SIG-M5 treated with dmso at 0.1 percent for 504 hours (cell line): ENCODE results near the gene SLC3A2.

Experiments used
- DNase-seq: peaks from one replicate; lab custom pipeline; 2025; ENCODE audit not compliant: unreplicated experiment; lab: John Stamatoyannopoulos, UW

The SLC3A2 gene

DNA sequence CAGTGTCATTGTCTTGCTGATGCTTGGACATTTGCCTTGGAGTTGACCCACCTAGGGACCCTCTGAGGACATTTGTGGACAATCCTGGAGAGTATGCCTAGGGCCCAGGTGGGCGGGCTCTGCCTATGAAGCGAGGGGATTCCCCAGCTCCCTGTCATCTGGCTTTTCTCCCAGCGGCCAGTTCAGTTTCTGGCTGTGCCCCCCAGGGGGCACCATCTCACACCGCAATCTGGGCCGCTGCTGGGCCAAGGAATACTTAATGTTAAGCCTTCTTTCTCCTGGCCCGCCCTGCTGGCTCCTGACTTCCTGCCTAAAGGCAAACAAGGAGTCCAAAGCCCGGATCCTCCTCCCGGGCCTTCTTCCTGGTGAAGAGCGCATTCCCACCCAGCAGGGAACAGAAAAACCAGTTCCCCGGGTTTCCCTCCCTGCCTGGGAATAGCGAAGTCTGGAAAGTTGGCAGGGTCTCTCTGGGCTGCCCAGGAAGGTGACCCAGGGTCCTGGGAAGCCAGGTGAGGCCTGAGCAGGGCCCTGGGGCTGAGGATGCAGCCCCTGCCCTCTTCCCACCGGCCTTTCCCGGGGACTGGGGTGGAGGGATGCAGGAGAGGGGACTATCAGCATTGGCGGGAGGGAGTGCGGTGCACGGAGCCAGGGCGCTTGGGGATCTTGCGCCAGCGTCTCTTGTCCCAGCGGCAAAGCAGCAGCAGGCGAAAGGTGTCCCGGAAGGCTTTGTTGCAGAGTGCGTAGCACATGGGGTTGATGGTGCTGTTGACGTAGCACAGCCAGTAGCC is 28.6 kb downstream of the SLC3A2 start:
- DNase-seq = no peak

DNA sequence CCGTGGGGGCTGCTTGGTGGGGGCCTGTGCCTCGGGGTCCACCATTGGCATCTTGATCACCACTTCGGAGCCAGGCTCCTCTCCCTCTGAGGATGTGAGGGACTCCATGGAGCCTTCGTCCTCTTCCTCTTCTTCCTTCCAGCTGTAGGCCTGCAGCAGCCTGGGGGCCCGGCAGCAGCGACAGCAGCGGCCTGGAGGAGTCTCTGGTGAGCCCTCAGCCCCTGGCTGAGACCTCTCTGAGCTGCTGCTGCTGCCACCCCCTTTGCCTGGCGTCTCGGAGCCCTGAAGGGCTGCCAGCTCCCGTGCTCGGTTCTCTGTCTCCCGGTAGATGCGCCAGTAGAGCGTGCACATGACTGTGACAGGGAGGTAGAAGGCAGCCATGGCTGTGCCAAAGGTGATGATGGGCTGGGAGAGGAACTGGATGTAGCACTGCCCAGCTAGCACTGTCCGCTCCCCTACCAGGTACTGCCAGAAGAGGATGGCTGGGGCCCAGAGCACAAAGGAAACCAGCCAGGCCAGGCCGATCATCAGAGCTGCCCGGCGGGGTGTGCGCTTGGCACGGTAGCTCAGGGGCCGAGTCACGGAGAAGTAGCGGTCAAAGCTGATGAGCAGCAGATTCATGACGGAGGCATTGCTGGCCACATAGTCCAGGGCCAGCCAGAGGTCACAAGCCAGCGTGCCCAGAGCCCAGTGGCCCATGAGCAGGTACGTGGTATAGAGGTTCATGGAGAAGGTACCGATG is 29.6 kb downstream of the SLC3A2 start:
- DNase-seq = no peak

DNA sequence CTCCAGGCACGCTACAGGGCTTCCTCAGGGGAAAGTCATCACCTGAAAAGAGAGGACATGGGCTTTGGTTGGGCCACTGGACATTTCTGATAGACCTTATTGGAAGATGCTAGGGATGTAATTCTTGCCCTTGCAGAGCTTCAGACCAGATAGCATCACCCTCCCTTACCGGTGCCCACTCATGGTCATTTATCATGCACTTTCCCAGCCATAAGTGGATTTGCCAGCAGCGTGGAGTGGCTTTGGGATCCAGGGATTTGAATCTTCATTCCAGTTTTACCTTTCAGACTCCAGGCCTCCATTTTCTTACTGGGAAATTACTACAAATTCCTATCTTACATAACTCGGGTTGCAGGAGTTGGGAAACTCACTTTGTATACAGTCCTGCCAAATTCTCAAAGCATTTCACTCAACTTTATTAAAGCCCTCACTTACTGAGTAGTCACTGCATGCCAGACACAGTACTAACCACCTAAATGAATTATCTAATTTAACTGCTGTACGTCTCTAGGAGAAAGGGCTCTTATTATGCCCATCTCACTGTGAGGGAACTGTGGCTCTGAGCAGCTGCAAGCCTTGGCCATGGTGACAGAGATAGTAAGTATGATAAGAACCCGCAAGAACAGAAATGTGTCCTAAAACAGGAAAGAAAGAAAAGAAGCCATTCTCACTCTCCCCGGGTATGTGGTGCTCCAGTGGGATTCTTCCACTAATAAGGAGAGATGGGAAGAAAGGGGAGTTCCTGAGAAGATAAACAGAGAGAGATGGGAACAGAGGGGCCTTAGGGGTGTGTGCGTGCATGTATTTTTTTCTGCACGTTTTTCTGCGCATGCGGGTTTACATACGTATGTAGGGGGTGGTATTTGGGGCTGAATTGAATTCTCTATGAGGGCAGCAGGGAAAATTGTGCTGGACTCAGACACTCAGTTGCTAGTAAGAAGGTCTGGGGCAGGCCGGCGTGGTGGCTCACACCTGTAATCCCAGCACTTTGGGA is 30.7 kb downstream of the SLC3A2 start:
- no peak for DNase-seq

DNA sequence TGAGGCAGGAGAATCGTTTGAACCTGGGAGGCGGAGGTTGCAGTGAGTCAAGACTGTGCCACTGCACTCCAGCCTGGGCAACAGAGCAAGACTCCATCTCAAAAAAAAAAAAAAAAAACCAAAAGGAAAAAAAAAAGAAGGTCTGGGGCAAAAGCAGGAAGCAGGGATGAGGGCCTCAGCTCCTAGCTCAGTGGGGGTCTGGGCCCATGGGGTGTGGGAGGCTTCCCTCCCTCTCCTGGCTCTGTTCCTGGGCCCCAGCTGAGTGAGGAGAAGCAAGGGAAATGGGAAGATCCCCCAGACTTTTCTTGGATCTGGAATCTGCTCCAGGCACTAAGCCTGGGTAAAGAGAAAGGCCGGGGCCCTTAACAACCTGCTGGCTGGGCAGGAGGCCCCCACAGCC is 31.6 kb downstream of the SLC3A2 start:
- no peak for DNase-seq

DNA sequence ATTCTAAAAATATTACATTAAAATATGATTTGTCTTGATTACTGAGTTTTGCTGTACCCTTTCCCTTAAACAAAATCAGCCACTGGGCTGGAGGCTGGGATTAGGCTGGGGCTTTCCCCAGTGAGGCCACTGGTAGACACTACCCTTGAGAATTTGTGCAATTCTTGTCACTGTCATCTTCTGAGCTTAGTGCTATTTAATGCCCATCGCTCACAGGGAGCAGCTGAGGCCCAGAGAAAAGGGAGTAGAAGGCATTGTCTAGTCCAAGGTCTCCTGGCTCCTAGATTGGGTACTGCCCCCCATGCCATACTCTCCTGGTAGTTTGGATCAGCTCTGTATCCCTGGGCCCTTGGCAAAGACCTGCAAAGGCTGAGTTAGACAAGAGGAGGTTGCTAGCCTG is 33.7 kb downstream of the SLC3A2 start:
- no peak for DNase-seq

DNA sequence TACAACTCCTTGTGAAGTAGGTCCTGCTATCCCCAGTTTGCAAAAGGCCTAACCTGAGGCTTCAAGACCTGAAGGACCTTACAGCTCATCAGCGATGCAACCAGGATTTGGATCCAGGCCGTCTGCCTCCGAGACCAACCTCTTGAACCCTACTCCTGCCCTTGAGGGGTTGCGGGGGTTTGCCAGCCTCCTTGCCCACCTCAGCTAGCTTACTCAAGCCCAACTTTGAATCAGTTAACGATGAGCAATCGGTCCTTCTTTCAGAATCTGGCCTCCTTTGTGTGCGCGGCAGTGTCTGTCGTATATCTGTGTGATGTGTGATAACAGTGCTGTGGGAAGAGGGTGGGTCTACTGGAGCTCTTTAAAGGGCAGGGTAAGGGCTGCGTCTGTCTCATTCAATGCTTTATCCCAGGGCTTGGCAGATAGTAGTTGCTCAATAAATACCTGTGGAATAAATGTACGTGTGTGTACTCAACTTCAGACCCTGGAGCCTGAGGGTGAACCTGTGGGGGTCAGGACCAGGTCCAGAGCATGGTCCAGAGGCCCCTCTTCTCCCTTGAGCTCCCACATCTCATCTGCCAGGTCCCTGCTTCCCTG is 37.3 kb downstream of the SLC3A2 start:
- no peak for DNase-seq

DNA sequence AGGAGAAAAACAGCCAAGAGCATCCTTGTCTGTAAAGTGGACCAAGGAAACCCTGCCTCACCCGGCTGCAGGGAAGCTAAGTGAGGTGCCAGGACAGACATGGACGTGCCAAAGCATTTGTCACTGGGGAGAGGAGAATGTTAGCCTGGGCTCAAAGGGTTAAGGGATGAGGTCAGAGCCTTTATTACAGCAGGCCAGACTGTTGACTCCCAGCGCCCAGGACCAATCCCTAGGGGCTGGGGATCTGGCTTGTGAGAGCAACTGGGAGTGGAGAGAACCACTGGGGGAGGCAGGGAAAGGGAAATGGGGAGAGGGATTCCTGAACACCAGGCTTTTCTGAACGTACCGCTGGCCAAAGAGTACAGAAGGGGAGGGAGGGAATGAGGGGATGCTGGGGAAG is 37.8 kb downstream of the SLC3A2 start:
- no peak for DNase-seq

DNA sequence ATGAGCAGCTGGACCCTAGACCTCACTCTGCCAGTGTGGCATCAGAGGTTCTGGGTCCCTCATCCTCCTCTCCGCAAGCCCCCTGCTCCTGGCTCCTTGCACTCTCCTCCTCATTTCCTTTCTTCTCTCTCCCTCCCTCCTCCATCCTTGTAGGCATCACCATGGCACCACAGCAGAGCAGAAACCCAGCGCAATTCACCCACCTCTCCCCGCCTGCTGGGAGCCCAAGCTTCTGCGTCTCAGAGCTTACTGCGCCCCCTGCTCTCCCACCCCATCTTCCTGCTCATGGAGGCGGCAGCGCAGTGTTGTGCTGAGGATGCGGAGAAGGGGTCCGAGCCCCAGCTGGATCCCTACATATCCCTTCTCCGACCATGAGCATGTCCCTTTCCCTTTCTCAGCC is 38.8 kb downstream of the SLC3A2 start:
- no peak for DNase-seq

DNA sequence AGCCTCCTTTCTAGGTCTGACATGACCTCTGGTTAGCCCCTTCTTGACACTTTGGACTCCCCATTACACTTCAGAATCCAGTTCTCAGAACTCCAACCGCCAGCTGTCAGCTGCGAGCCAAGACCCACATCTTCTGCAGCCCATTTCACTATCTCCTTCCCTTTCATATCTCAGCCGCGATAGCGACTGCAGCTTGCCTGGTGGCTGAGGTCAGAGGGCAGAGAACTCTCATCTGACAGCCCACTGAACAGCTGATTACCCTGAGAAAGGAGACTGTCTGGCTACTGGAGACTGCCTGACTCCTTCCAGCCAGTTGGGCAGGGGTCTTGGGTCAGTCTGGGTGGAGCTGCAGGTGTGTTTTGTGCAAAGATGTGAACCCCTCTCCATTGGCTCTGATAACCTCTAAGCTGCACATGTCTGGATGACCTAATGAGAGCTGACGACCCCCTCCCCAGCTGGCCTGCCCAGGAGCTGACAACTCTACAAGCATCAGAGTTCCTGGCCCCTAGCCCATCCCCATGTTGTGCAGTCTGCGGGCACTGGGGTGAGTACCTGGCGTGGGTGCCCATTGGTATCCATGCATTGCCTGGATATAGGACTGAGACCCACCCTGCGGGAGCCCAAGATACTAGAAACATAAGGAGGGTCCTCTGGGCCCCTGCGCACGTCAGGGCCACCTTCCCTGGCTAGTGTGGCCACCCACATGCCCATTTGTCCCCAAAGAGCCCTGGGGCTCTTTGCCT is 39.4 kb downstream of the SLC3A2 start:
- no peak for DNase-seq

DNA sequence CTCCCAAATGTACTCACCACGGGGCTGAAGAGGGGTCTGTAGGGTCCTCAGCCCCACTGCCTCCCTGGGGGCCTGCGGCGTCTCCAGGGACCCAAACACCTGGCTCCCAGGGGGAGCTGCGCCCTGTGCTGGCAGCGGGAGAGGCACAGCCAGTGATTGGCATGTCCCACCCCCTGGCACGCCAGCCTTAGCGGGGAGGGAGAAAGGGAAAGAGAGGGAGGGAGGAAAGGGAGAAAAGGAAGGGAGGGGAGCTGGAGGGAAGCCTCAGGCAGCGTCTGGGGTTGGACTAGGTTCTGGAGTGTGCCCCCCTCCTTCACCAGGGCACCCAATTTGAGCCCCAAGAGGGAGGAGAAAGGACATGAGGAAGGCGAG is 40.5 kb downstream of the SLC3A2 start, which contains the start of gene CHRM1:
CHRM1 (minus strand) TSS at position 163 of the 372 bp plus-strand sequence. CDS start 10,263 bp downstream, outside the sequence.
- no peak for DNase-seq

DNA sequence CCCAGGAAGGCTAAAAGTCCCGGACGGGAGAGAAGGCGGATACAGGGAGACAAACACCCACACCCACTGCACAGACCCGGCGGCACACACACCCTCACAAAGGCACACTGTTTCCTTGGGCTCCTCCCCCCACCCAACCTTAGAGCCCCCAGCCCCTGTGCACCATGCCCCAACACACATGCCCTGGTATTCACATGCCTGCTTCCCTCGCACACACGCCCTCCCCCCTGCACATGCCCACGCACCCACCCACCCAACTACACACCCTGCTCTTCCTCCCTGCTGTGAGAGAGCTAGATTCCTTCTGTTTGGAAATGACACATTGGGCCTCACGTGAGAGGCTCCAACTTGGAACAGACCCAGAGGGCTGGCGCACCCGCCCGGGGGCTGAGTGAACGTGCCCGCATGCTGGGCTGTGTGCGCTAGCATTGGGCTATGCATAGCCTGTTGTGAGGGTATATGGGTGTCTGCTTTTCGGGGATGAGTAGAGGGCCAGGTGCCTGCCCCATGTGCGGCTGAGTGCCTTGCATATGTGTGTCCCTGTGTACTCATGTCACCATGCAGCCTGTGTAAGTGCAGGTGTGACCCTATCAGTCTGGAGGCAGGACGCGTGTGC is 41.0 kb downstream of the SLC3A2 start:
- no peak for DNase-seq

DNA sequence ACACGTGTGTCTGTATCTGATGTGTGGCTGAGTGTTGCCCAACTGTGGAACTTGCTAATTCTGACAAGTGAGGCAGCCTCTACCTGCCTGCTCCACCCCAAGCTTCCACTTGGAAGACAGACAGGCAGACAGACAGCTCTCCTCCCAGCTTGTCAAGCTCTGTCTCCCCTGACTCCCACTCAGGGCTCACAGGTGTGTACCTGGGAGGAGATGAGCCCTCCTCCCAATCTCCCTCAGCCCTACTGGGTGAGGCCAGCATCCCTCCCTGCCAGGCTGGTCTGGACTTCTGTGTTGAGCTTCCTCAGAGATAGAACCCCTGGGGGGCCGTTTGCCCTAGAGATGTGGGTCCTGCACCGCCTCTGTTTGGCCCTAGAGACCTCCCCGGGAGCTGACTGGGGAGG is 41.5 kb downstream of the SLC3A2 start:
- no peak for DNase-seq

DNA sequence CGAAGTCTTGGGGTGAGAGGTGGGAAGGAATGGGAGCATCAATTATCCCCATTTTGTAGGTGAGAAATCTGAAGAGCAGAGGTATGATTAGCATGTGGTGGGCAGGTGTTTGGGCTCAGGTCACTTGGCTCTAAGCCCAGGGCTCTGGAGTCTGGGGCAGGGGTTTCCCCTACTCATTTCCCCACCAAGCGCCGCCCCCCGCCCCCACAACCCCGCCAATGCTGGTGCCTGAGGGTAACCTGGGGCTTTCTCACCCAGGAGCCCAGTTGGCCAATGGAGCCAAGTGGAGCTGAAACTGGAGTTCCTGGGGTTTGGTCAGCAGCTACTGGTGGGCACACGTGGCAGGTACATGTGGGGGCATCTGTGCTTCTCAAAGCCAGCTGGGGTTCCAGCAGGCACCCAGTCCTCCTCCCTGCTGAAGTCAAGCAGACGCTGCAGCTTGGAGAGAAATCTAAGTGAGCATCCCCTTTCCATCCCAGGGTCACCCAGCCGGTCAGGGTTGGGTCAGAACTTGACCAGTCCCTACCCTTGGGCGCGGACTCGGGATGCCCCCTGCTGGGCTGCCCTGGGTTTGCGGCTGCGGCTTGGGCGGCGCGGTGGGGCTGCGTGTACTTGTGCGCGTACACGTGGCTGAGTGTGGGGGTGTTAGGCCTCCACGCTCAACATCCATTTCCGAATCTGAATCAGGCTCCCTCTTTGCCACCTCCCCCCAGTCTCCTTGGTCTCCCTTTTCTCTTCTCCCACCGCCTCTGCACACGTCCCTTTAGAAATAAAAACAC is 42.1 kb downstream of the SLC3A2 start:
- no peak for DNase-seq

DNA sequence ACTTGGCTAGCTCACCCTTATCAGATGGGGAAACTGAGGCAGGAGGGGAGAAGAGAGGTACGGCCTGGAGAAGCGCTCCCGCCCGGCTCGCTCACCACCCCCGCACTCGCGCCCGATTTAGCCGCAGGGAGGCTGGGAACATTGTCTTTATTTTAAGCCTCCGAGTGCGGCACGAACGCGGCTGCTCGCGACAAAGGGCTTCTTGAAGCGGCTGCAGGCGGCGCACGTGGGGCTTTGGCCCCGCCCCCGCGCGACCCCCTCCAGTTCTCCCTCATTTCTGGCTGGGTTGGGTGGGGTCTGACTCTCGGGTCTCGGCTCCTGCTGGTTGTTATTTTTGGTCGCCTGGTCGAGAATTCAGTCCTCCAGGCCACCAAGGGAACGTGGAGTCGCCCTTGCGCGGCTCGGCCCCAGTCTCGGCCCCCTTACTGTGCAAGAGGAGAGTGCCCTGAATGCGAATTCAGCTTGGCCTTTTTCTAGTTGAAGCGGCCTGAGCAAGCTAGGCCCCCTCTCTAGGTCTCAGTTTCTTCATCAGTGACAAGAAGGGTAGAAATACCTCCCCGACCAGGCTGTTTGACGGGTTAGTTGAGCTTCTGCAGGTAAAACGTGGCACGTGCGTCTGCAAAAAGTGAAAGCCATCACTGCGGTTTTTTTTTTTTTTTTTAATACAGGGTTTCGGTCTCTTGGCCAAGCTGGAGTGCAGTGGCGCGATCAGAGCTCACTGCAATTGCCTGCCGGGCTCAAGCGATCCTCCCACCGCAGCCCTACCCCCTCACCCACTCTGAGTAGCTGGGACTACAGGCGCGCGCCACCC is 43.1 kb downstream of the SLC3A2 start:
- DNase-seq = no peak

DNA sequence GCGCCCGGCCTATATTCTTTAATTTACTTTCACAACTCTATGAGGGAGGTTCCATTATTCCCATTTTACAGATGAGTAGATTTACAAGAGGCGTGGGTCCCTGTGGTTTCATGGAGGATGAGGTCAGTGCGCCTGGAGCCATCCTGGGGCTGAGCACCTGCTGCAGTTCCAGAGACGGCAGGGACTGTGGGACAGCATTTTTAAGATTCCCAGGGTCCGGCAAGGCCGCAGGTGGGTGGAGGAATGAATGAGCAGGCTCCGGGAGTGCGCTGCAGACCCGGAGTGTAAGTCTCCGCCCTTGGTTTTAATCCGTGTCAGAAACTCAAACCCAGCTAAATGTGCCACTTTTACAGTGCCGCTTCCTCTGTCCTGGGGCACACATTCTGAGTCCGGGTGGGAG is 44.6 kb downstream of the SLC3A2 start:
- DNase-seq = no peak

DNA sequence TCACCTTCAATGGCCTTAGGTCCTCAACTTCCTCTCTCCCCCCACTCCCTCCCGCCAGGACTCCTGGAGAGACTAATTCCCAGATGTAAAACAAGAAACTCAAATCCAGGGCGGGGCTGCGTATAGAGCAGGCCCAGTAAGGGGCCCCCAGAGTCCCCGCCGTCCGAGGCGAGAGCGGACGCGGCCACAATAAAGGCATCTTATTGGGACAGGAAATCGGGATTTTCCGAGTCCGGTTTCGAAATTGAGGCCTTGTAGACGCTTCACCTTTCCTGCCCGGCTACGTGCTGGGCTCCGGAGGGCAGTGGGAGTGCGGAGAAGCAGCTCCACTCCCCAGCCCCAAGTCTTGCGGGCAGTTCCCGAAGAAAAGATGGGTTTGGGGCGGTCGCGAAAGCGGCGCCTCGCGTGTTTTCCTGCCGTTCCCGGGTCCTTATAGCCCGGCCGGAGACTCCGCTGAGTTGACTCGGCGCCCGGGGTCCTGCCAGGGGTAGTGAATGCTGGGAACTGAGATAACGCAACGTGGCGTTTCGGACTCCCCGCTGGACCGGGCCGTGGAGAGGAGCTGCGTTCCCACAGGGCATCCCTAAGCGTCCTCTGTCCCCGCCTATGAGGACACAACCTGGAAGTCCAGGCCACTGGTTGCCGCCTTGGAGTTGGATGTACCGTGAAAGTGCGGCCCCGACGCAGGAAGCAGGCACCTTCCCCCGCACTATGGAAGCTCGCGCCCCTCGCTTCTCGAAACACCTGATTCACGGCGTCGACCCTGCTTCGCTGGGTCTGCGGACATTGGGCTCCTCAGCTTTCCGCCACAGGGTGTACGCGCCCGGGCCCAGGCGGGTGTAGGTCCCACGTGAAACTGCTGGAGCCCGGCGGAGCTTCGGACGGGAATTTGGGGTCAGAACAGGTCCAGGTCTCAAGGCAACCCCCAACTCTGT is 45.3 kb downstream of the SLC3A2 start:
- no peak for DNase-seq
